Adipose tissue (tissue), 3 donors: ENCODE measurements around the gene SLC25A33. TPM values are rescaled to one million over a fixed set of nuclear protein-coding genes. Genes with fewer than 3 reads are reported as not detected.

Experiments used
- H3K27ac ChIP-seq: one replicate; pipeline ENCODE4 v1.5.1; 2013; ENCODE audit warnings: low read depth, low read length
- WGBS, 3 donors: extraction: QIAGEN DNeasy Blood & Tissue Kit; methylation state at CpG; one replicate each; pipeline ENCODE4 v1.1.7; 2013; 5-methylcytosine and 5-hydroxymethylcytosine counted together
- polyA plus RNA-seq, 3 donors: library from polyadenylated mRNA; stranded (reverse); fragments of 200-250 nt; gene quantifications; one replicate each; pipeline ENCODE4 v1.2.3, GENCODE V29; 2013
- donor health status: healthy with polysubstance abuse.
- donor health status: Bipolar disorder and iron deficiency.
- donor health status: healthy.

SLC25A33 gene
- polyA plus RNA-seq, 3 donors = 2.7 to 9.7 (median 7.4) TPM

GRCh38 chr1:9573723-9574122 lies 34.5 kb downstream of the SLC25A33 start:
- 75 to 86% (median 84%) methylated on average over 2 of the region's 2 CpGs for WGBS, 3 donors
- no peak overlapping the region for H3K27ac ChIP-seq

DNA sequence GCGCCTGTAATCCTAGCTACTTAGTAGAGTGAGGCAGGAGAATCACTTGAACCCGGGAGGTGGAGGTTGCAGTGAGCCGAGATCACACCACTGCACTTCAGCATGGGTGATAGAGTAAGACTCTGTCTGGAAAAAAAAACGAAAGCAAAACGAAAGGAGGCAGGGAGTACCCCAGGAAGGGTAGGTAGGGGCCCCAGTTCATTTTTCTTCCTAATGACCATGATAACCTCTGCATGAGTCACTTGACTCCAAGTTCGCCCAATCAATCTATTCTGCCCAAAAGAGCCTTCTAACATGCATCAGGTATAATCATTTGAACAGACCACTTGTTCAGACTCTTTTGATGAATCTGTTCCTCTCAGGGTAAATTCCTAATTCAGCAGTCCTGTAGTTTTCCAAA lies 36.2 kb downstream of the SLC25A33 start:
- no peak overlapping the region for H3K27ac ChIP-seq
- 79 to 90% (median 89%) methylated on average over 6 of the region's 6 CpGs for WGBS, 3 donors

DNA sequence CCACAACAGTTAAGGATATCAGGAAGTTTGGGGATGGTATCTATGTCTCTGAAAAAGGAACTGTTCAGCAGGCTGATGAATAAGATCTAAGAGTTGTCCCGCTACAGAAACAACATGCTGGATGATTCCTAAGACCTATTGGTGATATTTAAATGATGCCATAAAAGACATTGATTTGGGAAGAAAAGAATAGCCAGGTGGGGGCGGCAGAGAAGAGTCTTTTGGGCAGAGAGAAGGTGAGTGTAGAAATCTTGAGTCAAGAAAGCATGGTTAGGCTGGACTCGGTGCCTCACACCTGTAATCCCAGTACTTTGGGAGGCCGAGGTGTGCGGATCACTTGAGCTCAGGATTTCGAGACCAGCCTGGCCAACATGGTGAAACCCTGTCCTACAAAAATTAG lies 37.6 kb downstream of the SLC25A33 start:
- no peak overlapping the region for H3K27ac ChIP-seq
- WGBS, 3 donors = 90 to 94% (median 91%) methylated on average over 6 of the region's 6 CpGs

DNA sequence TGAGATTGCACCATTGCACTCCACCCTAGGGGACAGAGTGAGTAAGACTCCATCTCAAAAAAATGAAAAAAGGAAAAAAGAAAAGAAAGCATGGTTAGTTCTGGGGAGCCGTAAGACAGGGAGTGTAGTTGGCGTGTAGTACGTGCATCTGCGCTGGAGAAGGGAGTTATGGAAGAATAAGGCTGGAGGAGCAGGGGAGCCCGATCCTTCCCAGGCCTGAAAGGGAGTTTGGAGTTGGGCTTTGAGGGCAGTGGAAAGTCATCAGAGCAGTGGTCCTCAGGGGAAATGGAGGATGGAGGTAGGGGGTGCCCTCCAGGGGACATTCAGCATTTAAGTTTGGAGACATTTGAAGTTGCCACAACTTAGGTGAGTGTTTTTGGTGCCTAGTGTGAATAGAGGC lies 38.2 kb downstream of the SLC25A33 start:
- WGBS, 3 donors = 87 to 96% (median 90%) methylated on average over 5 of the region's 5 CpGs
- H3K27ac ChIP-seq = no peak overlapping the region

- 85 to 96% (median 86%) methylated on average over 2 of the region's 2 CpGs for WGBS, 3 donors
These were observed 41.7 kb downstream of the SLC25A33 start for GRCh38 chr1:9580942-9581341.

DNA sequence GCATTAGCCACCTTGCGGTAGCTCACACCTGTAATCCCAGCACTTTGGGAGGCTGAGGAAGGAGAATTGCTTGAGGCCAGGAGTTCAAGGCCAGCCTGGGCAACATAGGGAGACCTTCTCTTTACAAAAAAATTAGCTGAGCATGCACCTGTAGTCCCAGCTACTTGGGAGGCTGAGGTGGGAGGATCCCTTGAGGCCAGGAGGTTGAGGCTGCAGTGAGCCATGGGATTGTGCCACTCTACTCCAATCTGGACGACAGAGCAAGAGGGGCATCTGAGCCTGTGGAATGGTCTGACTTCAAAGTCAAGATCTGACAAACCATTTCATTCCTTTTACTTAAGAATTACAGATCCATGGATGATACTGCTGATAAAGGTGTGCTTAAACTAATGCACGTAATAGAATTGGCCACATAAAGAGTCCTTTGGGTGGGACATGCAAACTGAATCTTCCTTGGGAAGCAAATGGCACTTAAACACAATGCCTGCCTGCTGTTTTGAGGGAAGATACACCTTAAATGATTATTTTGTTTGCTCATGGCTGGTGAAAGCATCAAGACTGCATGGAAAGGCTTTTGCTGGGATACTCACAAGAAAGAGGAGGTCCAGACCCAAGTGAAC lies 47.0 kb downstream of the SLC25A33 start:
- 89 to 92% (median 90%) methylated on average over 3 of the region's 3 CpGs for WGBS, 3 donors
- no peak overlapping the region for H3K27ac ChIP-seq

More at GRCh38 chr1:9580942-9581341, 41.7 kb downstream of the SLC25A33 start:
- no peak overlapping the region for H3K27ac ChIP-seq

- H3K27ac ChIP-seq = no peak within 1 kb of the TSS
- WGBS, 3 donors = 0 to 1% (median 0%) methylated on average over 63 to 94 of the region's 94 CpGs
These were observed 49.4 kb downstream of the SLC25A33 start, which contains the start of gene TMEM201 for GRCh38 chr1:9588551-9589143. Gene TMEM201 (plus strand): TSS chr1:9588911. CDS start chr1:9588931, 20 bp downstream.

GRCh38 chr1:9589144-9589718 lies 50.0 kb downstream of the SLC25A33 start:
- 1% methylated on average over 46 to 63 of the region's 63 CpGs for WGBS, 3 donors
- H3K27ac ChIP-seq = no peak overlapping the region

- WGBS, 3 donors = 10 to 28% (median 18%) methylated on average over 6 of the region's 6 CpGs
- H3K27ac ChIP-seq = no peak overlapping the region
These were observed 50.5 kb downstream of the SLC25A33 start for GRCh38 chr1:9589719-9590157.

- H3K27ac ChIP-seq = no peak overlapping the region
- WGBS, 3 donors = 39 to 79% (median 75%) methylated on average over 7 of the region's 7 CpGs
These were observed 50.9 kb downstream of the SLC25A33 start for GRCh38 chr1:9590201-9590600.

GRCh38 chr1:9590945-9591668 lies 51.8 kb downstream of the SLC25A33 start:
- WGBS, 3 donors = 78 to 89% (median 85%) methylated on average over 19 of the region's 19 CpGs
- H3K27ac ChIP-seq = no peak overlapping the region

- no peak overlapping the region for H3K27ac ChIP-seq
- WGBS, 3 donors = 78 to 83% (median 82%) methylated on average over 22 of the region's 22 CpGs
These were observed 52.6 kb downstream of the SLC25A33 start for GRCh38 chr1:9591669-9592509.

DNA sequence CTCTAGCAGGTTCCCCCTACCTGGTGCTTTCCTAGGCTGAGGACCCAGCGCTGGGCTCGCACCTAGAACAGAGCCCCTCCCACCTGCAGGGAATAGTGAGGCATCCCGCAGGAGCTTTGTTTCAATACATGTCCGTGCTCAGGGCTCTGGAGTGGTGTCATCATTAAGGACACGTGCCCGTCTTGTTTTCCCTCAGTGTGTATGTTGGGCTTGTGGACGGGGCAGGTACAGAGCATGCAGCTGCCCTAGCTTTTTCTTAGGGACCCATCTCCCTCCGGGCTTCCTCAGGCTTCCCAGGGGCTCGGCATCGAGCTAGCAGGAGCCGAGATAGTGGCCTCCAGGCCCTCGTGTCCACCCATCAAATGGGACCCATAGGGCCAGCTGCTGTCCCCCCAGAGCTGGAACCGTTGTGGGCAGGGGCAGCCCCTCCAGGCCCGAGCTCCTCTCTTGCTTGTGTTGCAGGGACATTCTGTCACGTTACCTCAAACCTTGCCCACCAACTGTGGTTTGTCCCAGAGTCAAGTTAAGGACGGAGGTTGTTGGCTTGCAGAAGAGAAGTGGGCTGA lies 53.3 kb downstream of the SLC25A33 start:
- 76 to 82% (median 79%) methylated on average over 15 to 16 of the region's 16 CpGs for WGBS, 3 donors
- no peak overlapping the region for H3K27ac ChIP-seq

- 56 to 70% (median 62%) methylated on average over 9 of the region's 9 CpGs for WGBS, 3 donors
- no peak overlapping the region for H3K27ac ChIP-seq
These were observed 53.9 kb downstream of the SLC25A33 start for GRCh38 chr1:9593147-9593491.

GRCh38 chr1:9593492-9594465 lies 54.5 kb downstream of the SLC25A33 start:
- H3K27ac ChIP-seq = no peak overlapping the region
- WGBS, 3 donors = 65 to 68% (median 67%) methylated on average over 25 of the region's 25 CpGs

- H3K27ac ChIP-seq = no peak overlapping the region
- 91 to 95% (median 92%) methylated on average over 18 to 20 of the region's 20 CpGs for WGBS, 3 donors
These were observed 55.3 kb downstream of the SLC25A33 start for GRCh38 chr1:9594471-9595155.
